Liver (tissue), 9 donors: Measurements from ENCODE around the gene GPR82. TPM values are rescaled to one million over a fixed set of nuclear protein-coding genes. Genes with fewer than 3 reads are reported as not detected.

Experiments
- DNase-seq: peaks from one replicate; pipeline ENCODE4 v3.0.0-alpha.2; 2017; ENCODE audit warnings: low spot score
- H3K27ac ChIP-seq, 2 donors: one replicate each; pipeline ENCODE4 v1.7.0; 2013; ENCODE audit warnings: inconsistent platforms in 2 of 2, low read length in 2 of 2, control low read depth in 1 of 2, low read depth in 1 of 2, mild to moderate bottlenecking in 1 of 2
- H3K27me3 ChIP-seq, 4 donors: one replicate each; pipeline versions ENCODE4 v1.6.1 to v1.7.0; 2013; ENCODE audit warnings: low read length in 3 of 4, inconsistent platforms in 1 of 4, mild to moderate bottlenecking in 1 of 4, moderate library complexity in 1 of 4; ENCODE audit not compliant: control insufficient read depth in 4 of 4, insufficient read depth in 4 of 4
- H3K36me3 ChIP-seq, 4 donors: one replicate each; pipeline versions ENCODE4 v1.6.1 to v1.7.0; 2013; ENCODE audit warnings: low read length in 3 of 4, mild to moderate bottlenecking in 3 of 4, low read depth in 1 of 4, moderate library complexity in 1 of 4; ENCODE audit not compliant: control insufficient read depth in 4 of 4, insufficient read depth in 3 of 4
- H3K4me1 ChIP-seq, 4 donors: one replicate each; pipeline versions ENCODE4 v1.6.1 to v1.7.0; 2013; ENCODE audit warnings: low read length in 3 of 4, mild to moderate bottlenecking in 3 of 4, moderate library complexity in 1 of 4; ENCODE audit not compliant: control insufficient read depth in 4 of 4, insufficient read depth in 4 of 4
- H3K4me3 ChIP-seq, 3 donors: one replicate each; pipeline versions ENCODE4 v1.6.1 to v1.7.0; 2013; ENCODE audit warnings: low read length in 3 of 3, control low read depth in 1 of 3, low read depth in 1 of 3, mild to moderate bottlenecking in 1 of 3
- H3K9ac ChIP-seq, 2 donors: one replicate each; pipeline ENCODE4 v1.7.0; 2013; ENCODE audit warnings: low read length in 2 of 2, mild to moderate bottlenecking in 2 of 2, moderate library complexity in 2 of 2, control low read depth in 1 of 2, low read depth in 1 of 2
- H3K9me3 ChIP-seq, 4 donors: one replicate each; pipeline versions ENCODE4 v1.6.1 to v1.7.0; 2013; ENCODE audit warnings: low read length in 3 of 4; ENCODE audit not compliant: control insufficient read depth in 4 of 4
- EGR1 ChIP-seq, 2 donors: IDR thresholded peaks; 2 replicates each; pipeline ENCODE4 v1.6.1; 2016 to 2018; ENCODE audit warnings: antibody characterized with exemption in 2 of 2, low read depth in 2 of 2
- FOXA1 ChIP-seq: IDR thresholded peaks from 2 replicates; pipeline ENCODE4 v1.6.1; 2016; ENCODE audit warnings: antibody characterized with exemption
- FOXA2 ChIP-seq: IDR thresholded peaks from 2 replicates; pipeline ENCODE4 v1.6.1; 2016; ENCODE audit warnings: antibody characterized with exemption
- GABPA ChIP-seq, 2 donors: IDR thresholded peaks in 1 of 2; conservative IDR thresholded peaks in 1 of 2; 2 replicates each; pipeline ENCODE4 v1.6.1; 2016; ENCODE audit warnings: antibody characterized with exemption in 2 of 2, mild to moderate bottlenecking in 1 of 2, moderate library complexity in 1 of 2
- HNF4A ChIP-seq, 2 donors: conservative IDR thresholded peaks; 2 replicates each; pipeline ENCODE4 v1.6.1; 2016; ENCODE audit warnings: antibody characterized with exemption in 2 of 2, mild to moderate bottlenecking in 2 of 2
- HNF4G ChIP-seq: IDR thresholded peaks from 2 replicates; pipeline ENCODE4 v1.6.1; 2016; ENCODE audit warnings: antibody characterized with exemption
- JUND ChIP-seq, 2 donors: IDR thresholded peaks; 2 replicates each; pipeline ENCODE4 v1.6.1; 2016; ENCODE audit warnings: antibody characterized with exemption in 2 of 2
- NR2F2 ChIP-seq: IDR thresholded peaks from 2 replicates; pipeline ENCODE4 v1.6.1; 2016; ENCODE audit warnings: antibody characterized with exemption
- RAD21 ChIP-seq, 2 donors: IDR thresholded peaks; 2 replicates each; pipeline ENCODE4 v1.6.1; 2016; ENCODE audit warnings: antibody characterized with exemption in 2 of 2, mild to moderate bottlenecking in 2 of 2
- RXRA ChIP-seq, 2 donors: IDR thresholded peaks; 2 replicates each; pipeline ENCODE4 v1.6.1; 2017 to 2018; ENCODE audit warnings: antibody characterized with exemption in 2 of 2, mild to moderate bottlenecking in 1 of 2
- SP1 ChIP-seq: IDR thresholded peaks from 2 replicates; pipeline ENCODE4 v1.6.1; 2018; ENCODE audit warnings: antibody characterized with exemption, mild to moderate bottlenecking
- TAF1 ChIP-seq: conservative IDR thresholded peaks from 2 replicates; pipeline ENCODE4 v1.6.1; 2016; ENCODE audit warnings: antibody characterized with exemption, mild to moderate bottlenecking
- YY1 ChIP-seq: IDR thresholded peaks from 2 replicates; pipeline ENCODE4 v1.6.1; 2016; ENCODE audit warnings: antibody characterized with exemption, mild to moderate bottlenecking
- whole genome bisulfite sequencing: extraction: QIAGEN DNeasy Blood & Tissue Kit; methylation state at CpG from one replicate; pipeline ENCODE4 v1.1.7; 2013; 5-methylcytosine and 5-hydroxymethylcytosine counted together
- polyA plus RNA-seq, 2 donors: library from polyadenylated mRNA; stranded (reverse) in 1 of 2; unstranded in 1 of 2; fragments of 200-250 nt in 1 of 2; fragments of >200 nt in 1 of 2; fragmentation: Nextera tagmentation in 1 of 2; extraction: Ambion mirVana in 1 of 2; gene quantifications; one replicate each; pipeline versions ENCODE4 v1.2.1 to v1.2.3, GENCODE V29; 2013 to 2015
- total RNA-seq, 2 donors: library from RNA; depleted of rRNA; stranded (reverse); fragments of >200 nt; gene quantifications; one replicate each; pipeline ENCODE4 v1.2.3, GENCODE V29; 2014
- TF ChIP-seq, protein P1 (sequence below): IDR thresholded peaks from 2 replicates; pipeline ENCODE4 v1.6.1; 2016; ENCODE audit warnings: antibody characterized with exemption
- TF ChIP-seq, protein P2 (sequence below): IDR thresholded peaks from 2 replicates; pipeline ENCODE4 v1.6.1; 2016; ENCODE audit warnings: antibody characterized with exemption, mild to moderate bottlenecking
- TF ChIP-seq, protein P3 (sequence below): fragments of 150-350 bp; IDR thresholded peaks from 2 replicates; pipeline ENCODE4 v1.5.1; 2017; ENCODE audit warnings: improper control_type of control experiment, low read depth, low read length; ENCODE audit not compliant: missing input control
- TF ChIP-seq, protein P4 (sequence below): IDR thresholded peaks from 2 replicates; pipeline ENCODE4 v1.6.1; 2016; ENCODE audit warnings: antibody characterized with exemption
- TF ChIP-seq, protein P5 (sequence below): IDR thresholded peaks from 2 replicates; pipeline ENCODE4 v1.6.1; 2016; ENCODE audit warnings: antibody characterized with exemption
- donor health status: healthy.
- donor health status: healthy.
- donor health status: healthy.
- donor health status: healthy.
- donor health status: healthy.

Gene GPR82
- total and polyA plus RNA-seq, 4 donors, result 0.14 to 0.67 (median 0.60) TPM

DNA sequence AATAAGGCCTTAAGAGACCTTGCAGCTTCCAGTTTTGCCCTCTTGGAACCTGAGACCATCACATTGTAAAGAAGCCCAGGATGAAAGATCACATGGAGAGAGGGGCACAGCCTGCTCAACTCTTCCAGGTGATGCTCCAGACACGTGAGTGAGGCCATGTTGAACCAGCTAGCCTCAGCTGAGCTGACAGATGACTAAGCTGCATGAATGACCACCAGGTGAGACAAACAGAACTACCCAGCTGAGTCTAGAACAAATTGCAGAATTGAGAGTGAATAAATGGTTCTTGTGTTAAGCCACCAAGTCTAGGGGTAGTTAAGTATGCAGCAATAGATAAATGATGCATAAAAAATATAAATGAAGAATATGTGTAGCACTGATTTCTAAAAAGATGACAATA, 16.8 kb upstream of the GPR82 start:
- Histone ChIP-seq H3K27ac (no peak overlapping the region), H3K36me3 (no peaks in the 10 kb centered on the region), H3K9ac (no peak overlapping the region), H3K9me3 (no peaks in the 10 kb centered on the region), H3K4me1 (no peaks in the 10 kb centered on the region), H3K4me3 (no peak overlapping the region), H3K27me3 (no peaks in the 10 kb centered on the region)
- no peak for DNase-seq
- WGBS, result 94% methylated on average over 1 of the region's 1 CpG
- TF ChIP-seq EGR1 (IDR thresholded peaks at IDR 0.05; ENCODE audit: low read depth in 2 of 2), result no peak
- no peak for TF ChIP-seq SP1
- no peak for TF ChIP-seq TAF1
- TF ChIP-seq, protein P1, sequence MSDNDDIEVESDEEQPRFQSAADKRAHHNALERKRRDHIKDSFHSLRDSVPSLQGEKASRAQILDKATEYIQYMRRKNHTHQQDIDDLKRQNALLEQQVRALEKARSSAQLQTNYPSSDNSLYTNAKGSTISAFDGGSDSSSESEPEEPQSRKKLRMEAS, result no peak
- TF ChIP-seq GABPA (IDR thresholded peaks at IDR 0.05 in 1 of 2, conservative IDR thresholded peaks at IDR 0.05 in 1 of 2), result no peak
- TF ChIP-seq RAD21 (IDR thresholded peaks at IDR 0.05), result no peak
- TF ChIP-seq, protein P2, sequence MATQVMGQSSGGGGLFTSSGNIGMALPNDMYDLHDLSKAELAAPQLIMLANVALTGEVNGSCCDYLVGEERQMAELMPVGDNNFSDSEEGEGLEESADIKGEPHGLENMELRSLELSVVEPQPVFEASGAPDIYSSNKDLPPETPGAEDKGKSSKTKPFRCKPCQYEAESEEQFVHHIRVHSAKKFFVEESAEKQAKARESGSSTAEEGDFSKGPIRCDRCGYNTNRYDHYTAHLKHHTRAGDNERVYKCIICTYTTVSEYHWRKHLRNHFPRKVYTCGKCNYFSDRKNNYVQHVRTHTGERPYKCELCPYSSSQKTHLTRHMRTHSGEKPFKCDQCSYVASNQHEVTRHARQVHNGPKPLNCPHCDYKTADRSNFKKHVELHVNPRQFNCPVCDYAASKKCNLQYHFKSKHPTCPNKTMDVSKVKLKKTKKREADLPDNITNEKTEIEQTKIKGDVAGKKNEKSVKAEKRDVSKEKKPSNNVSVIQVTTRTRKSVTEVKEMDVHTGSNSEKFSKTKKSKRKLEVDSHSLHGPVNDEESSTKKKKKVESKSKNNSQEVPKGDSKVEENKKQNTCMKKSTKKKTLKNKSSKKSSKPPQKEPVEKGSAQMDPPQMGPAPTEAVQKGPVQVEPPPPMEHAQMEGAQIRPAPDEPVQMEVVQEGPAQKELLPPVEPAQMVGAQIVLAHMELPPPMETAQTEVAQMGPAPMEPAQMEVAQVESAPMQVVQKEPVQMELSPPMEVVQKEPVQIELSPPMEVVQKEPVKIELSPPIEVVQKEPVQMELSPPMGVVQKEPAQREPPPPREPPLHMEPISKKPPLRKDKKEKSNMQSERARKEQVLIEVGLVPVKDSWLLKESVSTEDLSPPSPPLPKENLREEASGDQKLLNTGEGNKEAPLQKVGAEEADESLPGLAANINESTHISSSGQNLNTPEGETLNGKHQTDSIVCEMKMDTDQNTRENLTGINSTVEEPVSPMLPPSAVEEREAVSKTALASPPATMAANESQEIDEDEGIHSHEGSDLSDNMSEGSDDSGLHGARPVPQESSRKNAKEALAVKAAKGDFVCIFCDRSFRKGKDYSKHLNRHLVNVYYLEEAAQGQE, result no peak
- no peak for TF ChIP-seq RXRA (IDR thresholded peaks at IDR 0.05)
- no peak for TF ChIP-seq FOXA1
- TF ChIP-seq FOXA2, result no peak
- TF ChIP-seq, protein P3, sequence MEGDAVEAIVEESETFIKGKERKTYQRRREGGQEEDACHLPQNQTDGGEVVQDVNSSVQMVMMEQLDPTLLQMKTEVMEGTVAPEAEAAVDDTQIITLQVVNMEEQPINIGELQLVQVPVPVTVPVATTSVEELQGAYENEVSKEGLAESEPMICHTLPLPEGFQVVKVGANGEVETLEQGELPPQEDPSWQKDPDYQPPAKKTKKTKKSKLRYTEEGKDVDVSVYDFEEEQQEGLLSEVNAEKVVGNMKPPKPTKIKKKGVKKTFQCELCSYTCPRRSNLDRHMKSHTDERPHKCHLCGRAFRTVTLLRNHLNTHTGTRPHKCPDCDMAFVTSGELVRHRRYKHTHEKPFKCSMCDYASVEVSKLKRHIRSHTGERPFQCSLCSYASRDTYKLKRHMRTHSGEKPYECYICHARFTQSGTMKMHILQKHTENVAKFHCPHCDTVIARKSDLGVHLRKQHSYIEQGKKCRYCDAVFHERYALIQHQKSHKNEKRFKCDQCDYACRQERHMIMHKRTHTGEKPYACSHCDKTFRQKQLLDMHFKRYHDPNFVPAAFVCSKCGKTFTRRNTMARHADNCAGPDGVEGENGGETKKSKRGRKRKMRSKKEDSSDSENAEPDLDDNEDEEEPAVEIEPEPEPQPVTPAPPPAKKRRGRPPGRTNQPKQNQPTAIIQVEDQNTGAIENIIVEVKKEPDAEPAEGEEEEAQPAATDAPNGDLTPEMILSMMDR, result no peak
- TF ChIP-seq, protein P4, sequence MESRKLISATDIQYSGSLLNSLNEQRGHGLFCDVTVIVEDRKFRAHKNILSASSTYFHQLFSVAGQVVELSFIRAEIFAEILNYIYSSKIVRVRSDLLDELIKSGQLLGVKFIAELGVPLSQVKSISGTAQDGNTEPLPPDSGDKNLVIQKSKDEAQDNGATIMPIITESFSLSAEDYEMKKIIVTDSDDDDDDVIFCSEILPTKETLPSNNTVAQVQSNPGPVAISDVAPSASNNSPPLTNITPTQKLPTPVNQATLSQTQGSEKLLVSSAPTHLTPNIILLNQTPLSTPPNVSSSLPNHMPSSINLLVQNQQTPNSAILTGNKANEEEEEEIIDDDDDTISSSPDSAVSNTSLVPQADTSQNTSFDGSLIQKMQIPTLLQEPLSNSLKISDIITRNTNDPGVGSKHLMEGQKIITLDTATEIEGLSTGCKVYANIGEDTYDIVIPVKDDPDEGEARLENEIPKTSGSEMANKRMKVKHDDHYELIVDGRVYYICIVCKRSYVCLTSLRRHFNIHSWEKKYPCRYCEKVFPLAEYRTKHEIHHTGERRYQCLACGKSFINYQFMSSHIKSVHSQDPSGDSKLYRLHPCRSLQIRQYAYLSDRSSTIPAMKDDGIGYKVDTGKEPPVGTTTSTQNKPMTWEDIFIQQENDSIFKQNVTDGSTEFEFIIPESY, result no peak
- TF ChIP-seq NR2F2, result no peak
- TF ChIP-seq, protein P5, sequence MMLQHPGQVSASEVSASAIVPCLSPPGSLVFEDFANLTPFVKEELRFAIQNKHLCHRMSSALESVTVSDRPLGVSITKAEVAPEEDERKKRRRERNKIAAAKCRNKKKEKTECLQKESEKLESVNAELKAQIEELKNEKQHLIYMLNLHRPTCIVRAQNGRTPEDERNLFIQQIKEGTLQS, result no peak
- TF ChIP-seq YY1, result no peak
- no peak for TF ChIP-seq JUND (IDR thresholded peaks at IDR 0.05)
- TF ChIP-seq HNF4G, result no peak
- TF ChIP-seq HNF4A (conservative IDR thresholded peaks at IDR 0.05), result no peak
